ENCODE data around the gene ARRDC5.

GRCh38 chr19:4909156-4909896, 6.6 kb upstream of the ARRDC5 start, which contains the start of gene UHRF1:
- TF ChIP-seq, protein P1, sequence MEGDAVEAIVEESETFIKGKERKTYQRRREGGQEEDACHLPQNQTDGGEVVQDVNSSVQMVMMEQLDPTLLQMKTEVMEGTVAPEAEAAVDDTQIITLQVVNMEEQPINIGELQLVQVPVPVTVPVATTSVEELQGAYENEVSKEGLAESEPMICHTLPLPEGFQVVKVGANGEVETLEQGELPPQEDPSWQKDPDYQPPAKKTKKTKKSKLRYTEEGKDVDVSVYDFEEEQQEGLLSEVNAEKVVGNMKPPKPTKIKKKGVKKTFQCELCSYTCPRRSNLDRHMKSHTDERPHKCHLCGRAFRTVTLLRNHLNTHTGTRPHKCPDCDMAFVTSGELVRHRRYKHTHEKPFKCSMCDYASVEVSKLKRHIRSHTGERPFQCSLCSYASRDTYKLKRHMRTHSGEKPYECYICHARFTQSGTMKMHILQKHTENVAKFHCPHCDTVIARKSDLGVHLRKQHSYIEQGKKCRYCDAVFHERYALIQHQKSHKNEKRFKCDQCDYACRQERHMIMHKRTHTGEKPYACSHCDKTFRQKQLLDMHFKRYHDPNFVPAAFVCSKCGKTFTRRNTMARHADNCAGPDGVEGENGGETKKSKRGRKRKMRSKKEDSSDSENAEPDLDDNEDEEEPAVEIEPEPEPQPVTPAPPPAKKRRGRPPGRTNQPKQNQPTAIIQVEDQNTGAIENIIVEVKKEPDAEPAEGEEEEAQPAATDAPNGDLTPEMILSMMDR (IDR thresholded peaks at IDR 0.05; ENCODE audit: low read depth, low read length) = no peak
- no peak for TF ChIP-seq EZH2phosphoT487 (IDR thresholded peaks at IDR 0.05; ENCODE audit: low read depth)

Data from OCI-LY3 (cell line).